Transverse colon (tissue), 4 donors: ENCODE data around the gene GCNT2. TPM values are rescaled to one million over a fixed set of nuclear protein-coding genes. Genes with fewer than 3 reads are reported as not detected.

Experiments
- DNase-seq: peaks from one replicate; pipeline ENCODE4 v3.0.0-alpha.2; 2019
- H3K27ac ChIP-seq, 4 donors: fragments of 200-600 bp; sonication (generic); 2 replicates each; pipeline ENCODE4 v1.5.1; 2016 to 2018; ENCODE audit warnings: inconsistent platforms in 4 of 4
- H3K27me3 ChIP-seq: fragments of 200-600 bp; sonication (generic); 2 replicates; pipeline ENCODE4 v1.5.1; 2017; ENCODE audit warnings: inconsistent platforms
- H3K36me3 ChIP-seq, 4 donors: fragments of 200-600 bp; sonication (generic); 2 replicates each; pipeline ENCODE4 v1.5.1; 2017 to 2019; ENCODE audit warnings: inconsistent platforms in 4 of 4
- H3K4me1 ChIP-seq, 4 donors: fragments of 200-600 bp; sonication (generic); 2 replicates each; pipeline ENCODE4 v1.5.1; 2017 to 2020; ENCODE audit warnings: inconsistent platforms in 4 of 4
- H3K4me3 ChIP-seq, 4 donors: fragments of 200-600 bp; sonication (generic); 1 replicate in 1 of 4; 2 replicates in 3 of 4; pipeline versions ENCODE4 v1.5.1 to v1.6.1; 2017 to 2019; ENCODE audit warnings: inconsistent platforms in 4 of 4
- H3K9me3 ChIP-seq, 2 donors: fragments of 200-600 bp; sonication (generic); 2 replicates each; pipeline ENCODE4 v1.5.1; 2017 to 2019; ENCODE audit warnings: inconsistent platforms in 2 of 2
- CTCF ChIP-seq, 5 experiments: fragments of 200-600 bp in 3 of 5; fragments of 450-650 bp in 2 of 5; sonication (generic) in 3 of 5; IDR thresholded peaks; 1 replicate in 2 of 5; 2 replicates in 3 of 5; pipeline ENCODE4 v1.5.1; 2016 to 2017; ENCODE audit warnings: antibody characterized with exemption in 5 of 5, inconsistent platforms in 3 of 5, mild to moderate bottlenecking in 2 of 5, moderate library complexity in 1 of 5
- EP300 ChIP-seq: sonication (generic); formaldehyde crosslinking; IDR thresholded peaks from one replicate; pipeline ENCODE4 v1.6.1; 2017; ENCODE audit warnings: antibody characterized with exemption, low read depth
- POLR2A ChIP-seq: fragments of 450-650 bp; IDR thresholded peaks from one replicate; pipeline ENCODE4 v1.6.1; 2016; ENCODE audit warnings: antibody characterized with exemption, mild to moderate bottlenecking, moderate library complexity
- POLR2AphosphoS5 ChIP-seq, 3 donors: sonication (generic); formaldehyde crosslinking; IDR thresholded peaks; one replicate each; pipeline ENCODE4 v1.6.1; 2016; ENCODE audit warnings: antibody characterized with exemption in 3 of 3
- WGBS, 2 donors: methylation state at CpG; one replicate each; pipeline ENCODE4 v1.1.5; 2018; ENCODE audit warnings: low coverage in 1 of 2; 5-methylcytosine and 5-hydroxymethylcytosine counted together
- in situ Hi-C, 4 donors: fragments of 200-750 bp; cut with MboI; loops; one replicate each; pipeline versions ENCODE4 v1.15.0 to v1.15.1; 2017; ENCODE audit warnings: low sequenced_read_pairs in 3 of 4, low pct_ligation_motif_present in 1 of 4, low pct_unique_long_range_greater_than_20kb in 1 of 4
- intact Hi-C: fragments of 100-400 bp; cut with DNase I; formaldehyde crosslinking; loops from one replicate; pipeline ENCODE4 v1.15.1; 2023; ENCODE audit warnings: low total_unique reads
- total RNA-seq, 4 donors: library from RNA; depleted of rRNA; stranded (reverse); fragments of >200 nt; gene quantifications; one replicate each; pipeline ENCODE4 v1.1.0, GENCODE V29; 2016

Gene GCNT2
- total RNA-seq, 4 donors from 2014 or later, result 18.7 to 53.4 (median 31.3) TPM

GRCh38 chr6:10609038-10609437, 87.9 kb downstream of the GCNT2 start:
- no peak for DNase-seq
- no peaks in the 10 kb centered on the region for H3K27me3 ChIP-seq
- peaks cover 0 to 20% (median 6%) of the 10 kb centered on the region in 4 donors for H3K4me1 ChIP-seq
- H3K4me3 ChIP-seq, result no peak overlapping the region
- no peaks in the 10 kb centered on the region for H3K36me3 ChIP-seq
- 91 to 100% methylated on average over 1 of the region's 1 CpG for WGBS, 2 donors
- H3K9me3 ChIP-seq, result no peaks in the 10 kb centered on the region
- peak overlapping the region in 3 of 4 donors; percentile 17 to 76 (median 64) for H3K27ac ChIP-seq
- in situ Hi-C loops, result no loop called here
- TF ChIP-seq POLR2AphosphoS5 (IDR thresholded peaks at IDR 0.05) (no peak), EP300 (no peak), POLR2A (no peak), CTCF (IDR thresholded peaks at IDR 0.05) (no peak)
- intact Hi-C loops, result no loop called here

GRCh38 chr6:10610289-10610688, 89.1 kb downstream of the GCNT2 start:
- DNase-seq, result peak; percentile 36
- Histone ChIP-seq H3K4me1 (peaks cover 0 to 20% (median 6%) of the 10 kb centered on the region in 4 donors), H3K4me3 (no peak overlapping the region), H3K9me3 (no peaks in the 10 kb centered on the region), H3K36me3 (no peaks in the 10 kb centered on the region), H3K27me3 (no peaks in the 10 kb centered on the region), H3K27ac (peak overlapping the region; percentile 34 to 76 (median 60))
- intact Hi-C loops (loop anchor here (10.0 kb wide), 1 partner anchor 45 kb away; no protein-coding TSS in a partner anchor), in situ Hi-C loops (no loop called here)
- TF ChIP-seq POLR2AphosphoS5 (IDR thresholded peaks at IDR 0.05) (peak in 2 of 3 donors; percentile 39 to 59), POLR2A (no peak), EP300 (no peak)
- 40 to 52% methylated on average over 1 of the region's 1 CpG for WGBS, 2 donors

GRCh38 chr6:10612161-10612560, 91.0 kb downstream of the GCNT2 start:
- TF ChIP-seq CTCF (IDR thresholded peaks at IDR 0.05) (no peak), POLR2AphosphoS5 (IDR thresholded peaks at IDR 0.05) (no peak)
- in situ Hi-C loops (no loop called here), intact Hi-C loops (loop anchor here (10.0 kb wide), 1 partner anchor 47 kb away; no protein-coding TSS in a partner anchor)
- H3K27ac ChIP-seq, result peak overlapping the region; percentile 37 to 60 (median 54)
- WGBS, 2 donors, result 68 to 83% methylated on average over 4 to 8 of the region's 8 CpGs
- no peaks in the 10 kb centered on the region for H3K9me3 ChIP-seq
- H3K4me1 ChIP-seq, result peaks cover 0 to 20% (median 7%) of the 10 kb centered on the region in 4 donors
- H3K36me3 ChIP-seq, result no peaks in the 10 kb centered on the region
- H3K27me3 ChIP-seq, result no peaks in the 10 kb centered on the region
- no peak overlapping the region for H3K4me3 ChIP-seq
- DNase-seq, result no peak

- H3K4me3 ChIP-seq, result no peak overlapping the region
- TF ChIP-seq POLR2A (no peak), CTCF (IDR thresholded peaks at IDR 0.05) (no peak), EP300 (no peak), POLR2AphosphoS5 (IDR thresholded peaks at IDR 0.05) (no peak)
- in situ Hi-C loops, result no loop called here
- H3K4me1 ChIP-seq, result peaks cover 0 to 20% (median 7%) of the 10 kb centered on the region in 4 donors
- DNase-seq, result no peak
- no peaks in the 10 kb centered on the region for H3K9me3 ChIP-seq
- no peaks in the 10 kb centered on the region for H3K27me3 ChIP-seq
- peak overlapping the region; percentile 37 to 60 (median 54) for H3K27ac ChIP-seq
- intact Hi-C loops, result loop anchor here (10.0 kb wide), 1 partner anchor 48 kb away; no protein-coding TSS in a partner anchor
- 10 to 23% methylated on average over 3 of the region's 3 CpGs for WGBS, 2 donors
- H3K36me3 ChIP-seq, result no peaks in the 10 kb centered on the region
Observed at GRCh38 chr6:10613077-10613476, 91.9 kb downstream of the GCNT2 start.

- intact Hi-C loops (loop anchor here (10.0 kb wide), 1 partner anchor 49 kb away; no protein-coding TSS in a partner anchor), in situ Hi-C loops (no loop called here)
- TF ChIP-seq POLR2AphosphoS5 (IDR thresholded peaks at IDR 0.05) (no peak), EP300 (no peak), CTCF (IDR thresholded peaks at IDR 0.05) (no peak), POLR2A (no peak)
- 25% methylated on average over 2 of the region's 2 CpGs; no CpG with 5 or more reads in 1 of the 2 donors for WGBS, 2 donors
- no peaks in the 10 kb centered on the region for H3K9me3 ChIP-seq
- no peak overlapping the region for H3K4me3 ChIP-seq
- peaks cover 0 to 20% (median 7%) of the 10 kb centered on the region in 4 donors for H3K4me1 ChIP-seq
- no peaks in the 10 kb centered on the region for H3K27me3 ChIP-seq
- no peaks in the 10 kb centered on the region for H3K36me3 ChIP-seq
- DNase-seq, result no peak
- peak overlapping the region; percentile 37 to 60 (median 54) for H3K27ac ChIP-seq
Observed at GRCh38 chr6:10613723-10614122, 92.6 kb downstream of the GCNT2 start.
